Omental fat pad (tissue), 4 donors: ENCODE data around the gene C3AR1. TPM values are rescaled to one million over a fixed set of nuclear protein-coding genes. Genes with fewer than 3 reads are reported as not detected.
"Not testable (repeated sequence)": the region's sequence is repeated elsewhere in the genome, so short reads cannot be mapped to it uniquely, and the experiment has no call there.

Experiments used
- ATAC-seq: fragments of 150-250 bp; one replicate; pipeline ENCODE4 v1.9.1; 2016; ENCODE audit warnings: mild to moderate bottlenecking, moderate library complexity; ENCODE audit not compliant: low FRiP score
- DNase-seq: peaks from one replicate; pipeline ENCODE4 v3.0.0-alpha.2; 2019; ENCODE audit warnings: low spot score
- total RNA-seq, 4 donors: library from RNA; depleted of rRNA; stranded (reverse); fragments of >200 nt; gene quantifications; one replicate each; pipeline ENCODE4 v1.1.0, GENCODE V29; 2016
- TF ChIP-seq, protein P1 (sequence below), 3 donors: fragments of 450-650 bp; IDR thresholded peaks; one replicate each; pipeline ENCODE4 v1.5.1; 2016 to 2017; ENCODE audit warnings: antibody characterized with exemption in 3 of 3, mild to moderate bottlenecking in 3 of 3, moderate library complexity in 2 of 3

The C3AR1 gene
- total RNA-seq, 4 donors from 2014 or later: 15.6 to 43.0 (median 30.3) TPM

- DNase-seq (no peak), ATAC-seq (no peak)
- TF ChIP-seq, protein P1, sequence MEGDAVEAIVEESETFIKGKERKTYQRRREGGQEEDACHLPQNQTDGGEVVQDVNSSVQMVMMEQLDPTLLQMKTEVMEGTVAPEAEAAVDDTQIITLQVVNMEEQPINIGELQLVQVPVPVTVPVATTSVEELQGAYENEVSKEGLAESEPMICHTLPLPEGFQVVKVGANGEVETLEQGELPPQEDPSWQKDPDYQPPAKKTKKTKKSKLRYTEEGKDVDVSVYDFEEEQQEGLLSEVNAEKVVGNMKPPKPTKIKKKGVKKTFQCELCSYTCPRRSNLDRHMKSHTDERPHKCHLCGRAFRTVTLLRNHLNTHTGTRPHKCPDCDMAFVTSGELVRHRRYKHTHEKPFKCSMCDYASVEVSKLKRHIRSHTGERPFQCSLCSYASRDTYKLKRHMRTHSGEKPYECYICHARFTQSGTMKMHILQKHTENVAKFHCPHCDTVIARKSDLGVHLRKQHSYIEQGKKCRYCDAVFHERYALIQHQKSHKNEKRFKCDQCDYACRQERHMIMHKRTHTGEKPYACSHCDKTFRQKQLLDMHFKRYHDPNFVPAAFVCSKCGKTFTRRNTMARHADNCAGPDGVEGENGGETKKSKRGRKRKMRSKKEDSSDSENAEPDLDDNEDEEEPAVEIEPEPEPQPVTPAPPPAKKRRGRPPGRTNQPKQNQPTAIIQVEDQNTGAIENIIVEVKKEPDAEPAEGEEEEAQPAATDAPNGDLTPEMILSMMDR (IDR thresholded peaks at IDR 0.05): no peak
These were observed 12.2 kb upstream of the C3AR1 start for GRCh38 chr12:8078398-8078797.

DNA sequence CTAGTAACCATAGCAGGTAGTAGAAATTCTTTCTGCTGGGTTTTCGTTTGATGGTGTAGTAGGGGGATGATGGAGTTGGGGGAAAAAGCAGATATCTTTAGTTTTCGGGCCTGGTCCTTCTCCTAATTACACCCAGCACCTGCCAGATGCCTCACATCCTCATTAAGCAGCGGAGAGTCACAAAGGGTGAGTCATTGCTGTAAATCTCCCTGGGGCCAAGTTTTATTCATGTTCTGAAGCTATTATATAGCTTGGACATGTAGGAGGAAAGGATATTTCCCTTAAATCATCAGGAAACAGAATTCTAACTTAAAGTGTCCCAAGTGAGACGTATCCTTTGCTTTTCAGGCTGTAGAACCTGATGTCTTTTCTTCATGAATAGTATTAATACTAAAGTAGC is 11.0 kb upstream of the C3AR1 start:
- no peak for DNase-seq
- no peak for ATAC-seq
- TF ChIP-seq, protein P1 (IDR thresholded peaks at IDR 0.05): no peak

DNA sequence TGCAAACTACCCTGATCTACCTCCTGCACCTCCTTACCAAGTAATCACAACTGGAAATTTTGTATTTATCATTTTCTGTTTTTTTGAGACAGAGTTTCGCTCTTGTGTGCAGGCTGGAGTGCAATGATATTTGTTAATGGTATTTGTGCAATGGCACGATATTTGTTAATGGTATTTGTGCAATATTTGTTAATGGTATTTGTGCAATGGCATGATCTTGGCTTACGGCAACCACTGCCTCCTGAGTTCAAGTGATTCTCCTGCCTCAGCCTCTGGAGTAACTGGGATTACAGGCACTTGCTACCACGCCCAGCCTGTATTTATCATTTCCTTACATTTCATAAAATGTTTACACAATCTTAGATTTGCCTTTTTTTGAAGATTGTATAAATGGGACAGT is 10.2 kb upstream of the C3AR1 start:
- DNase-seq (no peak), ATAC-seq (no peak)
- TF ChIP-seq, protein P1 (IDR thresholded peaks at IDR 0.05): no peak

- TF ChIP-seq, protein P1 (IDR thresholded peaks at IDR 0.05): no peak
- DNase-seq: no peak
- no peak for ATAC-seq
These were observed 9.8 kb upstream of the C3AR1 start for GRCh38 chr12:8075935-8076334.

DNA sequence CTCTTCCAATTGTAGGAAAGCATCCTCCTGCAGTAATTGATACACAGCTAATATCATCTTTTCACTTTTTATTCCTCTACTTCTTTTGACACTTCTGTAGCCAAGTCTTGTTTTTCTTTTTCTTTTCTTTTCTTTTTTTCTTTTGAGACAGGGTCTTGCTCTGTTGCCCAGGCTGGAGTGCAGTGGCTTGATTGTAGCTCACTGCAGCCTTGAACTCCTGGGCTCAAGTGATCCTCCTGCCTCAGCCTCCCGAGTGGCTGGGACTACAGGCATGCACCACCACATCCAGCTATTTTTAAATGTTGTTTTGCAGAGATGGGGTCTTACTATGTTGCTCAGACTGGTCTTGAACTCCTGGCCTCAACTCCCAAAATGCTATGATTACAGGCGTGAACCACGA is 5.7 kb upstream of the C3AR1 start:
- not testable (repeated sequence) for ATAC-seq, DNase-seq

DNA sequence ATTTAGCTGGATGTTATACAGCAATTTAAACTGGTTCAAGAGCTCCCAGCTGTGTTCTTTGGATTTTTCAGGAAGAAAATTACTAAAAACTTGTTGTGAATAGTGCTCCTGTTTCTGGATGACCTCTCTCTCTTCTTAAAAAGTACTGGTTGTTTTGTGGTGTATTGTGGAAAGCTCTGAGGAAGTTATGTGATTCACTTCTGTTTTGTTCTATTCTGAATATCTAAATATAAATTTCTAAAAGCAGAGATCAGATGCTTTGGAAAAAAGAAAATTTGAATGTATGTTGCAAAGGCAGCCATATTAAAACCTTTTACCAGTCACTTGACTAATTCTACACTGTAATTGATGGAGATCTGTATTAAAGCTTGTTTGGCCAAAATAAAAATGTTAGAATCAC is 3.4 kb upstream of the C3AR1 start:
- TF ChIP-seq, protein P1 (IDR thresholded peaks at IDR 0.05): no peak

DNA sequence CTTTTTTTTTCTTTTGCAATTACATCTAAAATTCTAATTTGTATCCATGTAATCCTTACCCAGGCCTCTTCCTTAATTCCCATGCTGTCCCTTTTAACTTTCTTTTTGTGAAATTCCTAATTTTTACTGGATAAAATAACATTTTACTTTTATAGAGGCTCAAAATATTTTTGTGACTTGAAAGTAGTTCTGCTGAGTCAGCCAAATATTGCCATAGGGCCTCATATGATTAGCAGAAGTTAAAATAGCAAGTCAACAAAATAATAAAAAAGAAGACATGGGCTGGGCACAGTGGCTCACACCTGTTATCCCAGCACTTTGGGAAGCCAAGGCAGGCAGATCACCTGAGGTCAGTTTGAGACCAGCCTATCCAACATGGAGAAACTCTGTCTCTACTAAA is 2.0 kb downstream of the C3AR1 start:
- TF ChIP-seq, protein P1 (IDR thresholded peaks at IDR 0.05): no peak
- DNase-seq: no peak
- no peak for ATAC-seq

More for the DNA sequence above, 3.4 kb upstream of the C3AR1 start:
- ATAC-seq (no peak), DNase-seq (no peak)

- no peak for DNase-seq
- ATAC-seq: no peak
- TF ChIP-seq, protein P1 (IDR thresholded peaks at IDR 0.05): no peak
These were observed 7.7 kb downstream of the C3AR1 start for GRCh38 chr12:8058506-8058905.
